ENCODE results near the gene DDO.

DNA sequence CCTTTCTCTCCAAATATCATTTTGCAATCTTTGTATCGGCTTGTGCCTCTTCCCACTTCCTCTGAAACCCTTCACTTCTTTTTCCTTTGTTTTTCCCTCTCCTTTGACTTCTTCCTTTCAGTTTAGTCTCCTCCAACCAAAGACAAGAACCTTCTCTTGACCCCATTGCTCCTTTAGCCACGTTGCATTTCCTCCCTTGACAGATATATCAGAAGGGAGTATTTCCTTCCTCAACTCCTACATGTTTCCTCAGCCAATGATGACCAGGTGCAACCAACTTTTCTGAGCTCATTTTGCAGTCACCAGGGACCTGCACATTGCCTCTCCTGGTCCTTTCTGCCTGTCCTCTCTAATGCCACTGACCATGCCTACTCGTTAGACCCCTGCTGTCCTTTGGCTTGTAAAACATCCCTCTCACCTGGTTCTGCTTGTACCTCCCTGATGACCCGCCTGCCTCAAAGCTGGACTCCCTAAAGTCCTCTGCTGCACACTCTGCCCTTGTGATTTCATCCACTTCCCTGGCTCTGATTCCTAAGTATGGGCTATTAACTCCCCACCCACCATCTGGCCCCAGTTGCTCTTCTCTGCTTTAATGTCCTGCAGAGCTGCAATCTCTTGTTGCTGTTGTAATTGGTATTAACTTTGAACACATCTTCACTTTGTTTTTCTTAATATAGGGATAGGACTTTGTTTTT, 33.6 kb upstream of the DDO start:
- TF ChIP-seq, protein P1, sequence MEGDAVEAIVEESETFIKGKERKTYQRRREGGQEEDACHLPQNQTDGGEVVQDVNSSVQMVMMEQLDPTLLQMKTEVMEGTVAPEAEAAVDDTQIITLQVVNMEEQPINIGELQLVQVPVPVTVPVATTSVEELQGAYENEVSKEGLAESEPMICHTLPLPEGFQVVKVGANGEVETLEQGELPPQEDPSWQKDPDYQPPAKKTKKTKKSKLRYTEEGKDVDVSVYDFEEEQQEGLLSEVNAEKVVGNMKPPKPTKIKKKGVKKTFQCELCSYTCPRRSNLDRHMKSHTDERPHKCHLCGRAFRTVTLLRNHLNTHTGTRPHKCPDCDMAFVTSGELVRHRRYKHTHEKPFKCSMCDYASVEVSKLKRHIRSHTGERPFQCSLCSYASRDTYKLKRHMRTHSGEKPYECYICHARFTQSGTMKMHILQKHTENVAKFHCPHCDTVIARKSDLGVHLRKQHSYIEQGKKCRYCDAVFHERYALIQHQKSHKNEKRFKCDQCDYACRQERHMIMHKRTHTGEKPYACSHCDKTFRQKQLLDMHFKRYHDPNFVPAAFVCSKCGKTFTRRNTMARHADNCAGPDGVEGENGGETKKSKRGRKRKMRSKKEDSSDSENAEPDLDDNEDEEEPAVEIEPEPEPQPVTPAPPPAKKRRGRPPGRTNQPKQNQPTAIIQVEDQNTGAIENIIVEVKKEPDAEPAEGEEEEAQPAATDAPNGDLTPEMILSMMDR (IDR thresholded peaks at IDR 0.05): no peak
- no peak for TF ChIP-seq POLR2AphosphoS5 (IDR thresholded peaks at IDR 0.05)

Measured in gastroesophageal sphincter (tissue), 3 donors.